Thyroid gland (tissue), 4 donors: ENCODE data around the gene RANBP17. TPM values are rescaled to one million over a fixed set of nuclear protein-coding genes. Genes with fewer than 3 reads are reported as not detected.

Experiments used
- DNase-seq, 2 donors: peaks; one replicate each; pipeline ENCODE4 v3.0.0-alpha.2; 2019
- H3K27ac ChIP-seq, 3 donors: fragments of 200-600 bp; sonication (generic); 1 replicate in 2 of 3; 2 replicates in 1 of 3; pipeline ENCODE4 v1.5.1; 2016 to 2019; ENCODE audit warnings: mild to moderate bottlenecking in 1 of 3, moderate library complexity in 1 of 3
- H3K27me3 ChIP-seq: fragments of 200-600 bp; sonication (generic); one replicate; pipeline ENCODE4 v1.5.1; 2019
- H3K36me3 ChIP-seq, 2 donors: fragments of 200-600 bp; sonication (generic); one replicate each; pipeline ENCODE4 v1.5.1; 2016 to 2019
- H3K4me1 ChIP-seq, 2 donors: fragments of 200-600 bp; sonication (generic); one replicate each; pipeline ENCODE4 v1.5.1; 2017 to 2019
- H3K4me3 ChIP-seq, 3 donors: fragments of 200-600 bp; sonication (generic); replicated peaks in 1 of 3; 1 replicate in 2 of 3; 2 replicates in 1 of 3; pipeline ENCODE4 v1.5.1; 2016; ENCODE audit warnings: mild to moderate bottlenecking in 1 of 3
- H3K9me3 ChIP-seq: fragments of 200-600 bp; sonication (generic); one replicate; pipeline ENCODE4 v1.5.1; 2017
- POLR2A ChIP-seq, 2 donors: fragments of 450-650 bp; IDR thresholded peaks; one replicate each; pipeline ENCODE4 v1.6.1; 2017; ENCODE audit warnings: antibody characterized with exemption in 2 of 2, mild to moderate bottlenecking in 2 of 2, moderate library complexity in 1 of 2
- WGBS, 2 donors: methylation state at CpG; one replicate each; pipeline ENCODE4 v1.1.5; 2017; 5-methylcytosine and 5-hydroxymethylcytosine counted together
- intact Hi-C: fragments of 100-400 bp; cut with DNase I; formaldehyde crosslinking; loops from one replicate; pipeline ENCODE4 v1.15.1; 2023
- total RNA-seq, 4 donors: library from RNA; depleted of rRNA; stranded (reverse); fragments of >200 nt; gene quantifications; one replicate each; pipeline ENCODE4 v1.2.3, GENCODE V29; 2016
- TF ChIP-seq, protein P1 (sequence below), 6 experiments: fragments of 200-600 bp in 3 of 6; fragments of 450-650 bp in 3 of 6; sonication (generic) in 3 of 6; IDR thresholded peaks; one replicate each; pipeline ENCODE4 v1.5.1; 2016 to 2019; ENCODE audit warnings: antibody characterized with exemption in 6 of 6, mild to moderate bottlenecking in 2 of 6, inconsistent platforms in 1 of 6, moderate library complexity in 1 of 6

RANBP17 gene
- total RNA-seq, 4 donors from 2014 or later, result 20.2 to 35.0 (median 26.7) TPM

DNA sequence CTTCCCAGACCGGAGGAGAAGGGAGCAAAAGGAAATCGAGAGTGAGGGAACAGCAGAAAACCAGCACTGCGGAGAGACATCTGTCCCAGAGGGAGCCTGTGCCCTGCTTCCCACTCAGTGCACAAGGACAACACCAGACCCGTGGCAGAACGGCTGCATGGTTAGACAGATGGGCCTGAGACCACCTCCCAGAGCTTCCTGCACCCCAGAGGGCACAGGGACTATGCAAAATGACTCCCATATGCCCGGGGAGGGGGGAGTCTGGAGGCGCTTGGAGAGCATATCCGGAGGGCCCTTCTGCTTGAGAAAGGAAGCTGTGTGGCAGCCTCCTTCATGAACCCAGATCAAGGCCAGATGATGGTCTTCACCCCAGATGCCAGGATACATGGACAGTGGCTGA, 473.8 kb downstream of the RANBP17 start:
- no peaks in the 10 kb centered on the region for H3K4me1 ChIP-seq
- TF ChIP-seq, protein P1, sequence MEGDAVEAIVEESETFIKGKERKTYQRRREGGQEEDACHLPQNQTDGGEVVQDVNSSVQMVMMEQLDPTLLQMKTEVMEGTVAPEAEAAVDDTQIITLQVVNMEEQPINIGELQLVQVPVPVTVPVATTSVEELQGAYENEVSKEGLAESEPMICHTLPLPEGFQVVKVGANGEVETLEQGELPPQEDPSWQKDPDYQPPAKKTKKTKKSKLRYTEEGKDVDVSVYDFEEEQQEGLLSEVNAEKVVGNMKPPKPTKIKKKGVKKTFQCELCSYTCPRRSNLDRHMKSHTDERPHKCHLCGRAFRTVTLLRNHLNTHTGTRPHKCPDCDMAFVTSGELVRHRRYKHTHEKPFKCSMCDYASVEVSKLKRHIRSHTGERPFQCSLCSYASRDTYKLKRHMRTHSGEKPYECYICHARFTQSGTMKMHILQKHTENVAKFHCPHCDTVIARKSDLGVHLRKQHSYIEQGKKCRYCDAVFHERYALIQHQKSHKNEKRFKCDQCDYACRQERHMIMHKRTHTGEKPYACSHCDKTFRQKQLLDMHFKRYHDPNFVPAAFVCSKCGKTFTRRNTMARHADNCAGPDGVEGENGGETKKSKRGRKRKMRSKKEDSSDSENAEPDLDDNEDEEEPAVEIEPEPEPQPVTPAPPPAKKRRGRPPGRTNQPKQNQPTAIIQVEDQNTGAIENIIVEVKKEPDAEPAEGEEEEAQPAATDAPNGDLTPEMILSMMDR (IDR thresholded peaks at IDR 0.05), result no peak
- TF ChIP-seq POLR2A (IDR thresholded peaks at IDR 0.05), result no peak
- intact Hi-C loops, result no loop called here
- 67 to 68% methylated on average over 8 of the region's 8 CpGs for WGBS, 2 donors
- H3K27me3 ChIP-seq, result no peaks in the 10 kb centered on the region
- no peak for DNase-seq
- H3K36me3 ChIP-seq, result no peaks in the 10 kb centered on the region
- H3K4me3 ChIP-seq, result no peak overlapping the region
- no peaks in the 10 kb centered on the region for H3K9me3 ChIP-seq
- H3K27ac ChIP-seq, result no peak overlapping the region

DNA sequence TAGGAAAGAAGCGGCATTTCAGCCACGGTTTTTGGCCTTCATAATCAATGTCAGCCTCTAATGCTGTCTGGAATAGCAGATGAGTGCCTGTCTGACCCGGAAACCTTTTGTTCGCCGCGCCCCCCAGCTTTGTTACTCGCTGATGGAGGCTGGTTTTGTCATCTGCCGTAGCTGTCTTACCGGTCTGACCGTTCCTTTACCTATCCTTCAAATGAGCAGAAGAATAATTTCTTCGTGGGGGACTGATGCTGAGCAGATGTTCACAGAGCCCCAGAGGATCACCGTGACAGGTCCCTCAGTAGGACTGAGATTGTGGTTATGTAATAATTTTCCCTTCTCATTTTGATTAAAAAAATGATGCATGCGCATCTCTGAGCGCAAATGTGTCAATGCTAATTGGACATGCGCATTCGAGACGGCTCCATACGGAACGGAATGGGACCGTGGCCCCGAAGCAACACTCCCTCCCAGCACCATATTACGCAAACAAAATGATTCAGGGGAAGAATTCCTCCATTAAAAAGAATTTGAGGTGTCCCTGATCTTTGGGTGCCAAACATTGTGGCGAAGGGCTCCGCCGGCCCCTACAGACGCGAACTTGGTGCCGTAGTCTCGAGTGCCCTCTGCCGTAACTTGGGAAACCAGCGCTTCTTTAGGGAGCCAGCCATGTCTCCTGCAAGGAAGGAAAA, 474.8 kb downstream of the RANBP17 start:
- no peak overlapping the region for H3K4me3 ChIP-seq
- intact Hi-C loops, result no loop called here
- peak; percentile 37 to 39 for DNase-seq
- WGBS, 2 donors, result 7% methylated on average over 31 of the region's 31 CpGs
- TF ChIP-seq POLR2A (IDR thresholded peaks at IDR 0.05), result no peak
- TF ChIP-seq, protein P1 (IDR thresholded peaks at IDR 0.05), result peak in 3 of 6 experiments; percentile 36 to 45 (median 44)
- no peaks in the 10 kb centered on the region for H3K27me3 ChIP-seq
- H3K36me3 ChIP-seq, result no peaks in the 10 kb centered on the region
- H3K9me3 ChIP-seq, result no peaks in the 10 kb centered on the region
- no peaks in the 10 kb centered on the region for H3K4me1 ChIP-seq
- no peak overlapping the region for H3K27ac ChIP-seq

DNA sequence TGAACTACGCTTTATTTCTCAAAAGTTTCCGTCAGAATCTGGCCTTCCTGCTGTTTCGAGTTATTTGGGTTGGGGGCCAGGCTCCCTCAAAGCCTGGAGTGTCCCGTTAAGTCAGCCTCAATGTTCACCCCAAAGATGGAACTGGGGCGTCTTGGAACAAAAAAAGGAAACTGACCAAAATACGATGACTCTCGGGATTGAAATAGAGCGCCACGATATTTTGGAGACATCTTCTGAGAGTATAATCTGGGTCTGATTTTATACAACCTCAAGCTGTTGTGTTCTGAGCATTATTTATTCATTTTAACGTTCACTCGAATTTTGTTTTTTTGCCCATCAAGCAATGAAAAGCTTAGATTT, 475.4 kb downstream of the RANBP17 start:
- no peak for TF ChIP-seq POLR2A (IDR thresholded peaks at IDR 0.05)
- TF ChIP-seq, protein P1 (IDR thresholded peaks at IDR 0.05), result no peak
- no peaks in the 10 kb centered on the region for H3K27me3 ChIP-seq
- no peaks in the 10 kb centered on the region for H3K36me3 ChIP-seq
- H3K4me1 ChIP-seq, result no peaks in the 10 kb centered on the region
- H3K4me3 ChIP-seq, result no peak overlapping the region
- 30 to 31% methylated on average over 11 of the region's 11 CpGs for WGBS, 2 donors
- DNase-seq, result no peak
- H3K27ac ChIP-seq, result no peak overlapping the region
- H3K9me3 ChIP-seq, result no peaks in the 10 kb centered on the region
- intact Hi-C loops, result no loop called here

DNA sequence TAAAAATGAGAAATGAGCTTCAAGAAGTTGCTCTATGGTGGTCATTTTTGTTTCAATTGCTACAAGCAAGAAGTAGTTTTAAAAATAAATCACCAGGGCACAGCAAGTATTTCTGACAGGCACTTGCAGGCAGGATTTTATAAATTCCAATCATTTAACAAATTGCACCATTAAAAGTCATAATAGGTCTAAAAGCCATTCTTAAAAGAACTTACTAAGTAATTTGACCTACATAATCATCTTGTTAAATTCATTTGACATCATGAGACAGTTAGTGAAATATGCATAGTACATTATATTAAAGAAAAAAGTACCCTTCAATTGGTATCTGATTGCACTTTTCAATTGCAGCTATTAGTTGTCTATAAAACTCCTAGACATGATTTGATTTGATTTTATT, 478.2 kb downstream of the RANBP17 start:
- H3K27me3 ChIP-seq, result no peaks in the 10 kb centered on the region

DNA sequence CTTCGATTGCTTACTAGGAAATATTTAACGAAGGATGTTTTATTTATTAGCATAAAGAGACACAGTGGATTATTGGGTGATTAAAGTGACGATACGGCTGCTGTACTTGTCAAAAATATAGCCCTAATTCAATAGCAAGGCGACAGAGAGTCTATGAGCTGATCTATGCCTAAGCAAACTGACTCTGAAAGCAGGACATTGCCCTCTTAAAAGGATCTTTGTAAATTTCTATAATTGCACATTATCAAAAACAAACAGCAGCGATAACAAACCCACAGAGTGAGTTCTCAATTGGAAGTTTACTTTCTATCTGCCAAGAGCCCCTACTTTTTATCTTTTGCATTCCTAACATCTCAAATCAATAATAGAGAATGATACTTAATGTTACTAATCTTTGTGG, 478.7 kb downstream of the RANBP17 start:
- Histone ChIP-seq H3K27ac (no peak overlapping the region), H3K36me3 (no peaks in the 10 kb centered on the region), H3K4me3 (no peak overlapping the region), H3K27me3 (no peaks in the 10 kb centered on the region), H3K9me3 (no peaks in the 10 kb centered on the region), H3K4me1 (no peaks in the 10 kb centered on the region)
- intact Hi-C loops, result no loop called here
- TF ChIP-seq, protein P1 (IDR thresholded peaks at IDR 0.05), result no peak
- TF ChIP-seq POLR2A (IDR thresholded peaks at IDR 0.05), result no peak
- no peak for DNase-seq
- 75 to 80% methylated on average over 6 of the region's 6 CpGs for WGBS, 2 donors

More for the DNA sequence above, 478.2 kb downstream of the RANBP17 start:
- H3K4me1 ChIP-seq, result no peaks in the 10 kb centered on the region
- DNase-seq, result no peak
- no peak overlapping the region for H3K4me3 ChIP-seq
- H3K9me3 ChIP-seq, result no peaks in the 10 kb centered on the region
- no peaks in the 10 kb centered on the region for H3K36me3 ChIP-seq
- no peak for TF ChIP-seq POLR2A (IDR thresholded peaks at IDR 0.05)
- TF ChIP-seq, protein P1 (IDR thresholded peaks at IDR 0.05), result no peak
- intact Hi-C loops, result no loop called here
- no peak overlapping the region for H3K27ac ChIP-seq
